ENCODE results near the gene SLC17A9.

SLC17A9 gene

DNA sequence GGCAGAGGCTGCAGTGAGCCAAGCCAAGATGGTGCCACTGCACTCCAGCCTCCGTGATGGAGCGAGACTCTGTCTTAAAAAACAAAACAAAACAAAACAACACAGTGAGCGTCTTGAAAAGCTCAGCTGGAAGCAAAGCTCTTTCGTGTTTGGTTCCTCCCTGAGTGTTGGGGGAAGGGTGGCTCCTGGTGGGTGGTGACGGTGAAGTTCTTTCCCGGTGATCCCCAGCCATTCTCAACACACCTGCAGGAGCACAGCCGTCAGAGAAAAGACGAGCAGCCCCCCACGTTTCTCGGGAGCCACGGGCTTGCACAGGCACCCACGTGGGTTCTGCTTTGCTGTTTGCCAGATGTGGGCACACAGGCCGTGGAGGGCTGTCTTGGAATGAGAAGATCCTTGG is 51.0 kb downstream of the SLC17A9 start:
- DNase-seq (ENCODE audit: low read depth): no peak

DNA sequence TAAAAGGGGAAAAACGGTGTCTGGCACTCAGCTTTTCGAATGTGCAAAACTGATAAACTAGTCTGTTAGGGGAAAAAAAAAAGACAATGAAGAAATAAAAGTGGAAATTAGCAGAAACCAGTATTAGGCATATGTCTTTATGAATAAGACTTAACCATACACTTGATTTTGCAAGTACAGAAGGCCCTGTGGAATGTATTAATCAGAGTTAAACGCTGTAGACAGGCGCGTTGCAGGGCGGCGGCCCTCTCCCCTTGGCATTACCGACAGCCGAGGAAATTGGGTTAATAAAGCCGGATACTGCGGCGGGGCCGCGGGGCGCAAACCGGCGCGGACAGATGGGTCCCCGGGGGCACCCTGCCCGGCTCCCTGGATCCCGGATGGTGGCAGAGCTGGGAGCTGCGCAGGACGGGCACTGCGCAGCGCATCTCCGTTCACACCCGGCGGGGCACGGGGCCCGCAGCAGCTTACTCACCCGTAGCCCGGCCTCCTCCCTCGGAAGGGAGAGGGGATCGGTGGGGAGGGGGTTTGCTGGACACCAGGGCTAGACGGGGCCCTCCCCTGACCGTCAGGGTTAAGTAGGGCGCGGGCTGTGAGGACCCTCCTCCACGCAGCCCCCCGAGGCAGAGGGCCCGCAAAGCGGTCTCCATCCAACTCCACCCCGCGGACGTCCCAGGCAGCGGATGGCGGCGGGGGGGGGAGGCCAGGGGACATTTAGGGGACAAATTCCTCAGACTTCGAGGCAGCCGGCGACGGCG is 52.3 kb downstream of the SLC17A9 start:
- peak; percentile 8 for DNase-seq (ENCODE audit: low read depth)

DNA sequence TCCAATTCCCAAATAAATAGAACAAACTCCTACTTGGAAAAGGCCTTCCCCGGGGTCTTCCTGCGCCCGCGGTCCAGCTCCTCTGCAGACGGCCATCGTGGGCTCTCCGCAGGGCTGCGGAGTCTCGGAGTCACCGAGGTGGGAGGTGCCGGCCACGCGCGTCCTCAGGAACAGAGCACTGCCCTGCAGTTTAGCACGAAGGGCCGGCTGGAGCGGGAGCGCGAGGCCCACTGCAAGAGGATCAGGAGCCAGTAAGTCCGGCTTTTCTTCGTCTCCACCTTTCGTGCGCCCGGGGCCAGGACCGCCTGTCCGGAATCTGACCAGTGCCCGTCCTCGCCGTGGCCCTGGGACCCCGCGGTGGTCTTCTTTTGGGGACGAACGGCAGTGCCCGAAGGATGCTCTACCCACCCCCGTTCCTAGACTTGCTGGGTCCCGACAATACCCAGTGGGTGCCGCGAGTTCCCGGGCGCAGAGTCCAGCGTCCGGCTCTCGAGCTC is 52.9 kb downstream of the SLC17A9 start:
- no peak for DNase-seq (ENCODE audit: low read depth)

DNA sequence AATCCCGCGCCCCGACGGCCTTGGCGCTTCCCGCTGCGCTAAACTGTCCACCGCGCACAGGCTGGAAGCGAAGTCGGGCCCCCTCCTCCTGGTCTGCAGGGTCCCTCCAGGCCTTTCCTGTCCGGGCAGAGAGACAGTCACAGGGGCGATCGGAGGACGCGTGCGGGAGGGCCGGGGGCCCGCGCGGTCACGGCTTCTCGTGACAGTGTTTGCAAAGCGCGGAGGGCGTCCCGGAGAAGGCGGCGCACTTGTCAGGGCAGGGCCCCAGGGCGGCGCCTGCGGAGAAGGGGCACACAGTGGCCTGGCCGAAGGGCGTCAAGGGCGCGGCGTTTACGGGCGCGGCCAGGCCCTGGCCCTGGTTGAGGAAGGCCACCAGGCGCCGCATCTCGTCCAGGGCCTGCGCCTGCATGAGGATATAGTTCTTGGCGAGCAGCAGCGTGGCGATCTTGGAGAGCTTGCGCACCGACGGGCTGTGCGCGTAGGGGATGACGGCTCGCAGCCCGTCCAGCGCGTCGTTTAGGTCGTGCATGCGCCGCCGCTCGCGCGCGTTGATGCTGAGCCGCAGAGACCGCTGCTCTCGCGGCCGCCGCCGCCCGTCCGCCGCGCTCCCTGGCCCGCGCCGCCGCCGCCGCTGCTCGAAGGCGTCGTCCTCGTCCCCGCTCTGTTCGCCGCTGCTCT is 53.5 kb downstream of the SLC17A9 start:
- peak; percentile 24 for DNase-seq (ENCODE audit: low read depth)

DNA sequence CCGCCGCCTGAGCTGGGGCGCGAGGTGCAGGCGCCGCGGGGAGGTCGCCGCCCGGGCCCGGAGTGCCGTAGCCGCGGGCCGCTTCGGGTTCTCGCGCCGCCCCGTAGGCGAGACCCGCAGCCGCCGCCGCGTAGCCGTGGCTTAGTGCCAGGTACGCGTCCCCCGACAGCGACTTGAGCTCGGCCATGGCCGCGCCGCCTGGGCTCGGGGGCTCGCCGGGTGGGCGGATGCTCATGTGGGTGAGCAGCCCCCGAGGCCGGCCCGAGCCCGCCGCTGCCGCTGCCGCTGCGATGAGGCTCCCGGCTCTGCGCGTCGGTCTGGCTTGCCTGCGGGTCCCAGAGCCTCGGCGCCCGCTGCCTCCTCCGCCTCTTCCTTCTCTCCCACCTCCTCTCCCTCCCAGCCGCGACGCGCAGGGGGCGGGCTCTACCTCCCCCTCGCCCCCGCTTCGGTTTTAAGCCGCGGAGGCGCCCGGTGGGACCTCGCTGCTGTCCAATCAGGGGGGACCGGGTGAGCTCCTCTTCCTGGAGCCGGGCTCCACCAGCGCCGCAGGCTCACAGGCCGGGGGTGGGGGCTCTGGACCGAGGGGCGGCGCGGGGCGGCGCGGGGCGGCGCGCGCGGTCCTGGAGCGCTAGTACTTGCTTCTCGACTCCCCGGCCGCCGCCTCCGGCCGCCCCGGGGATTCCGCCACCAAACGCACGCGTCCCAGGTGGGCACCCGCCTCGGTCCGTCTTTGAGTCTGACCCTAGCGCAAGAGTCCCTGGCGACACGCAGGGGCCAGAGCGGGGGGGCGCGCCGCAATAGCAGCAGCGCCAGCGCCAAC is 54.2 kb downstream of the SLC17A9 start, which contains the start of gene BHLHE23:
Gene BHLHE23 (minus strand): TSS at position 425 of the 820 bp plus-strand sequence. CDS start 190 bp downstream, at position 235.
- DNase-seq (ENCODE audit: low read depth): no peak

DNA sequence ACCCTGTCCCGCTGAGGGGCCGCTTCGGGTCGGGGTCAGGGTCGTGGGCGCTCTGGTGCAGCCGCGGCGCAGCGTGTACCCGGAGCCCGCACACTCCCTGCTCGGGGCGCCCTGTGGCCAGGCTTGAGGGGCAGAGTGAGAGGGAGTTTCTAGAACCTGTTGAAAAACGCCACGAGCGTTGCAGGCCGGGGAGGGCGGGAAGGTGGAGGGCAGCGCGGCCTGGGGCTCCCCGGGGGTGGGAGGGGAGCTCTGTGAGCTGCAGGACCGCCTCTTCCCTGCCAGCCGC is 54.8 kb downstream of the SLC17A9 start:
- DNase-seq (ENCODE audit: low read depth): no peak

DNA sequence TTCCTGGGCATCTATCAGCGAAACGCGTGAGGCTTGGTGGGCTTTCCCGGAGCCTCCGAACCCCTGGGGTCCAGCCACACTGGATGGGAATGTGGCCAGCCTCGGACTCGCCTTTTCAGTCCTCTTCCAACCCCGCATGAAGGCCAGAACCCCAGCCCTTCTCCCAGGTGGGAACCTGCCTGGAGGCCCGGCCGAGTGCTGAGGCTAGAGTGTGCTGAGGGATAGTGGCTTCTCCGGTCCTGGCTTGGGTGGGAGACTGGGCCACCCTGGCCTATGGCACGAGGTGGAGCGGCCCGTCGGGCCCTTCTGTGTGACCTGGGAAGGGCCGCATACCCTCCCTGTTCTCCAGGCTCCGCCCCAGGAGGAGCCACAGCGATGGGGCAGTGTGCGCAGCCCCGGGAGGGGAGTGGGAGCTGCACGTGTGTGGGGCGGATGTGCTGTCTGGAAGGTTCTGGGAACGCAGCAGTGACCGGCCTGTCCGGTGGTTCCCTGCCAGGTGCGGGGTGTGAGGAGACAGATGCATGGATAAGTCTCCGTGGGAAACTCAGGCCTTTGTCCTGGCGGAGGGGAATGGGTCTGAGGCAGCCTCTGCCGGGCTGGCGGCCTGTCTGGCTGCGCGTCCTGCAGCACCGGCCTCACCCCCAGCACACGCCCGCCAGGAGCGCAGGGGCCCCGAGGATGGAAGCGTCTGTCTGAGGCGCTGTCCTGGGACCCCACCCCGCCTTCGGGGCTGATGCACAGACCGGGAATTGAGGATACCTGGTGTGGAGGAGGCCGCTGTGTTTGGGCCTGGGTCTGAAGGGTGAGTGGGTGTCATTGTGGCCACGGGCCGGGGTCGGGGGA is 55.4 kb downstream of the SLC17A9 start:
- no peak for DNase-seq (ENCODE audit: low read depth)

DNA sequence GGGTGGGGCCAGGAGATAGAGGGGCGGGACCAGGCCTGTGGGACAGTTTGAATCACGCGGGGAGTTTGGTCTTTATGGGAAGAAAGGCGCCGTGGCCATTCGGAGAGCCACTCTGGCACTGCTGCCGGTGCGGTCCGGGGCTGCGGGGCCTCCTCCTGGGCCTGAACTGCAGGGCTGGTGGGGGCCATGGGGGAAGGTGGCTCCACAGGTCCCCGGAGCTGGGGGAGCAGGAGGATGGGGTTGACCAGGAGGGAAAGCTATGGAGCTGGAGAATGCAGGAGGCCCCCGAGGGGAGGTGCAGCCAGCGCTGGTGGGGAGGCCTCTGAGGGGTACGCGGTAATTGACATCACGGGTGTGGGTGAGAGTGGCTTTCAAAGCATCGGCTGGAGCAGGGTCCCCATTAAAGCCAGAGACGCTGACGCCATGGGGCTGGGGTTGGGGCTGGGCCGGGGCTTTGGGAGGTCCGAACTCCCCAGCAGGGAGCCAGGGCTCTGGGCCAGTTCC is 56.1 kb downstream of the SLC17A9 start:
- no peak for DNase-seq (ENCODE audit: low read depth)

DNA sequence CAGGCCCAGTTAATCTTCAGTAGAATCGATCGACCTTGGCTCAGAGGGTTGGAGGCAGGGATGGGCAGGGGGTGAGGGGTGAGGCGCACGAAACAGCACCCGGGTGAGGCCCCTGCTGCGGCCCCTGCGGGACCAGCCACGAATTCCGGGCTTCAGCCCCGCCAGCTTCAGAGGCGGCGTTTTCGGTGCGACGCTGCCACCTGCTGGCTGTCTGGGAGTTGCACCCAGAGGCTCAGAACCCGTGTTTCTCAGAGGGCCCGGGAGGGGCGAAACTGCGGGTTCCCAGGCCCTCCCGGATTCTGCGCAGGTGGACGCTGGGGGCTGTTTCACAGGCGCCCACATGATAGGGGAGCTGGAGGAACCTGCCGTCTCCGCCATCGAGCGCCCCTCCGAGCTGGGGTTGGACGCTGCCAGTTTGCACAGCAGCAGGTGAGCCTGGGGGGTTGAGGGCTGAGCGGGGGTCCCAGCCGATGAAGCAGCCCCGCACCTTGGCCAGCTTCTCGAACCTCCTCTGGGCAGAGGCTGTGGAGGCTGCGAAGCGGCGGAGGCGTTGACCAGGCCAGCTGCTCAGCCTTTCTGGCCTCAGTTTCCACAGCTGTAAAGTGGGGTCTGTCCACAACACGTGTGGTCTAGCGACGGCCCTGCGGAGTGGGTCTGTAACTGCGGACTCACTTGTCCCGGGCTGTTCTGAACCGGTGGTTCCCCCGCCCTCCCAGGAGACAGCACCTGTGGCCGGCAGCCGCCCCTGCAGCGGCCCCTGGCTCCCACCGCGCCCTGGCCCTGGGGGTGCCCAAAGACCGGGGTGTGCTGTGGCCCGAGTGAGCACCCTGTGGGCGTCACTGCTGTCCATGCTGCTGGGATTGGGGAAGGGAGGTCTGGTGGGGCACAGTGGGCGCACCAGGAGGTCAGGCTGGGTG is 56.8 kb downstream of the SLC17A9 start:
- peak; percentile 35 for DNase-seq (ENCODE audit: low read depth)

DNA sequence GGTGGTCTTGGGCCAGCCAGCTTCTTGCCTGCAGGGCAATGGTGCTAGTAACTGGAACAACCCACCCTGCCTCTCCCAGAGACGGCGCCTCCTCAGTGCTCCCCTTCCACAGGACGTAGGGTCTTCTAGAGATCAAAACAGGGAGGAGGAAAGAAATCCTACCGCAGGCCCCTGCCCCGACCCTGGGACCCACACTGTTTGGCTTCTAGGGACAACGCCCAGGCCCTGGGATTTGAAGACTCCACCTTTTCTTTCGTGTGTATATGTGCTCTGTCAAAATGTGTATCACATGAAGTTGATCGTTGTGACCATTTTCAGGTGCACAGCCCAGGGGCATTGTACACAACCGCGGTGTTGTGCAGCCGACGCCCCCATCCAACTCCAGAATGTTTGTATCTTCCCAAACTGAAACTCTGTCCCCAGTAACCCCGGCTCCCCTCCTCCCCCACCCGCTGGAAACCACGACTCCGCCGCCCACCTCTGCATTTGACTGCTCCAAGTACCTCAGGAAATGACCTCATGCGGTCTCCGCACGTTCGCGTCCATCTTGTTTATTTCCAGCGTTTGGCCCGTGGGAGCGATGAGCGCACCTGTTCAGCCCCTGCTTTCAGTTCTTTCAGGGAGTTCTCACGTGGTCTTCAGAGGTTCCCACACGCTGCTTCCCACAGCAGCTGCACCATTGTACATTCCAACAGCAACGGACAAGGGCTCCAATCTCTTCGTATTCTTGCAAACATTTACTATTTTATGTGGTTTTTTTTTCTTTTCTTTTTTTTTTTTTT is 57.7 kb downstream of the SLC17A9 start:
- DNase-seq (ENCODE audit: low read depth): peak; percentile 29

DNA sequence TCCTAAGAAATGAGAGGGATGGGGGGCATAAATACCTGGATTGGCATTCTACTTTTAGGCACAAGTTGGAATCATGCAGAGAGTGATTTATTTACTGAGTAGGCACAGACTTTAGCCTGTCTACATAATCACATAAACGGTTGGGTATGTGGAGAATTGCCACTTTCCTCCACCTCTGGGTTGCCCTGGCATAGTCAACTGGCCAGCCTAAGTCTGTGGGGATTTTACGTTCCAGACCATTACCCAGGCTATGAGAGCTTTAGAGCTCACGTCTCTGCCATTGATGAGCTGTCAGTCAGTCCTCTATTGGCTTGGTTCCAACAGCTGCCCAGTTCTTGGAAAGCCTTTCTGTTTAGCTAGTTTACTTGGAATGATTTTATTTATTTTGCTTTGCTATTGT is 59.3 kb downstream of the SLC17A9 start:
- peak; percentile 35 for DNase-seq (ENCODE audit: low read depth)

DNA sequence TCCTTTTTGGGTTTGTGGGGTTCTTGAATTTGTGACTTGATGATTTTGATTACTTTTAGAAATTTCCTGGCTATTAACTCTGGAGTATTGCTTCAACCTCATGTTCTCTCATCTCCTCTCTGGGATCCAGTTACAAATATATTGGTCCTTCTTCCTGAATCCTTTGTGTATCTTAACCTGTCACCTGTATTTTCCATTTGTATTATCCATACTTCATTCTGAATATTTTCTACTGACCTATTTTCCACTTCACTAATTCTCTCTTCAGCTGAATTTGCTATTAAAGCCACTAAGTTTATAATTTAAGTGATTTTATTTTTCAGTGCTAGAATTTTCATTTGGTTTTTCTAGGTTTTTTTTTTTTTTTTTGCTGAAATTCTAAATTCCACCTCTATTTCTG is 60.7 kb downstream of the SLC17A9 start:
- no peak for DNase-seq (ENCODE audit: low read depth)

DNA sequence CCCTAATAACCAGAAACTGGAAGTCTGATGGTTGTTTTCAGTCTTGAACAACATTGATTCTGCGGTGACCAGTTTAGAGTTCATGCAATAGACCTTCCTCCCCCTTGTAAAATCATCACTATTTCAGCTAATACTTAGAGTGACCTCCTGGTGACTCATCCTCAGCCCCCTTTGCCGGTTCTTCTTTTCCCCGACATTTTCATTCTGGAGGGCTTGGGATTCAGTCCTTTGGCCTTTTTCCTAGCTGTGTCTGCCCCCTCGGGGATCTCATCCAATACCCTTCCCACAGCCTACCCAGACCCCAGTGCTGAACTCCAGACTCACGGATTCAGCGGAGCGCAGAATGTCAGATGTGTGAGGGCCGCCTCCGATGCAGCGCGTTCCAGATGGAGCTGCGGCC is 61.8 kb downstream of the SLC17A9 start:
- DNase-seq (ENCODE audit: low read depth): no peak

DNA sequence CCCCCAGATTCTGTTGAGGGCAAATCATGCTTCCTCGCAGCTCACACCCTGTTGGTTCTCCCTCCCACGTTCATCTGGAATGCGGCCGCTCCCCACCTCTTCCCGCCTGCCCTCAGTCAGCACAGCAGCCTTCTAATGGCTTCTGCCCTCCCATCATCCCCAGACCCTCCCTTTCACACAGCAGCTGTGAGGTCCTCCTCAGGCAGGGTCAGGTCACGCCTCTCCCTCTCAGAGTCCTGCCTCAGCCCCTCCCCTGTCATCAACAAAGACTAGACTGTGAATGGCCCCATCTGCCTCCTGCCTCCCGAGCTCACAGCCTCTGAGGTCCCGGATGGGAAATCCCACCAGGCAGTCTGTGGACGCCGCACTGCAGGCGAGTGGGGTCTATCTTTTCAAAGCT is 62.2 kb downstream of the SLC17A9 start:
- DNase-seq (ENCODE audit: low read depth): no peak

DNA sequence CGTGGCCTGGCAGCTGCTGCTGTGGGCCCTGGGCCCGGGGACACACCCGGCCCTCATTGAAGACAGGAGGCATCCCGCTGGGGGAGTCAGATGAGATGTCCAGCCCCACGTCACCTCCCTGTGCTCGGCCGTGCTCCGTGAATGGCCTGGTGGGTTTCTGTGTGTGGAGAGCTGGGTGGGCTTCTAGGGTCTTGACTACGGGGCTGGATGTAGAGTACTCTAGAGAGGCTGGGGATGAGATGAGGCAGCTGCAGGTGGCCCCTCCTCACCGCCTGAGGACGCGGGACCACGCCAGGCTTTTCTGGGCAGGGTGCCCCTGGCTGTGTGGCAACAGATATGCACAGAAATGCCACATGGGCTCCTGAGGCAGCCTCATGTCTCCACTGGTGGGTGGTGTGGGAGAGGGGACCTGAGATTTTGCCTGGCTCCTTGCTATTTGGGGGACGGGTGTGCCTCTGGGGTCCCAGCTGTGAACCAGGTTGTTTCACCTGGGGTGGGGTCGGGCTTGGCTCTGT is 62.7 kb downstream of the SLC17A9 start:
- no peak for DNase-seq (ENCODE audit: low read depth)

DNA sequence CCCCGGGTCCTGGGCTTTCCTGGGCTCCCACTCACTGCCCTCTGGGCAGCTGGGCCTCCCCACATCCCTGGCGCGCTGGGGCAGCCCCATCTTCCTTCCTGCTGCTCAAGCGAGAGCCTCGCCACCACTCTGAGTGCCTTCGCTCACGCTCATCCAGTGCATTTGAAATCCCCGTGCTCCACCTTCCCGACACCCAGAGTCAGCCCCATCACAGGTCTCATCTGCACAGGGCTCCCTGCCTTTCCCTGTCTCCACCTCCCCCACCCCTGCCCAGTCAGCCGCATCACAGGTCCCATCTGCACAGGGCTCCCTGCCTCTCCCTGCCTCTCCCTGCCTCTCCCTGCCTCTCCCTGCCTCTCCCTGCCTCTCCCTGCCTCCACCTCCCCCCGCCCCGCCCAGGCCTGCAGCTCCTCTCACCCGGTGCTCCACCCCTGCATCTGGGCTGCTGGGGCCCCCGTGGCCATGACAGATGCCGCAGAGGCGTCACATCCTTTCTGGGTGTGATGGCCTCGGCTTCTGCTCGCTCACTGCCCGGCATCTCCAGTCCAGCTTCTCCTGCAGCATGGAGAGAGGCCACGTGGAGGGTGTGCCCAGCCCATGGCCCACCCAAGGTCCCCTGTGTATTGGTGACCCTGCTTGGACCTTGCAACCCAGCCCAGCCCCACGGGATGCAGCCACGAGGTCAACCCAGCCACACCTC is 63.3 kb downstream of the SLC17A9 start:
- DNase-seq (ENCODE audit: low read depth): no peak

DNA sequence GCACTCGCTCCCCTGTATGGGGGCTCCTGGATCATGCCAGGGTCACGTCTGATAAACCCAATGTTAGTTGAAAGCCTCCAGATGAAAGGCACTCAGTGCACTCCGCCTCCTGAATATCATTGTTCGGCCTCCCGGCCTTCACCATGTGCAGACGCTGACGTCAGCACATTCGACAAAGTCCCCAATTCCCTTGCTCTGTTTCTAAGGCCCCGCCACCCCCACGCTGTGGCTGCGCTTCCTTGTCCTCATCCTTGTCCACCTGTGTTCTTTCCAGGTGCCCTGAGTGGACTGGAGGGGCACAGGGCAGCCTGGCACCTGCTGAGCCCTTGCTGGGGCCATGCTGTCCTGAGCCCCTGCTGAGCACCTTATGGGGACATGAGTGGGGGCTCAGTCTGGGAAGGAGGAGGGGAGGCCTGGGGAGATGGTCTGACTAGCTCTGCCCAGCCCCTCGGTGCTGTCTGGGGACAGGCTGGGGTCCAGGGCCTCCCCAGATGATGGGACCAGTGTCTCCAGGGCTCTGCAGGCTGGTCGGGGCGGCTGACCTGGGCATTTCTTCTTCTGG is 64.1 kb downstream of the SLC17A9 start:
- no peak for DNase-seq (ENCODE audit: low read depth)

DNA sequence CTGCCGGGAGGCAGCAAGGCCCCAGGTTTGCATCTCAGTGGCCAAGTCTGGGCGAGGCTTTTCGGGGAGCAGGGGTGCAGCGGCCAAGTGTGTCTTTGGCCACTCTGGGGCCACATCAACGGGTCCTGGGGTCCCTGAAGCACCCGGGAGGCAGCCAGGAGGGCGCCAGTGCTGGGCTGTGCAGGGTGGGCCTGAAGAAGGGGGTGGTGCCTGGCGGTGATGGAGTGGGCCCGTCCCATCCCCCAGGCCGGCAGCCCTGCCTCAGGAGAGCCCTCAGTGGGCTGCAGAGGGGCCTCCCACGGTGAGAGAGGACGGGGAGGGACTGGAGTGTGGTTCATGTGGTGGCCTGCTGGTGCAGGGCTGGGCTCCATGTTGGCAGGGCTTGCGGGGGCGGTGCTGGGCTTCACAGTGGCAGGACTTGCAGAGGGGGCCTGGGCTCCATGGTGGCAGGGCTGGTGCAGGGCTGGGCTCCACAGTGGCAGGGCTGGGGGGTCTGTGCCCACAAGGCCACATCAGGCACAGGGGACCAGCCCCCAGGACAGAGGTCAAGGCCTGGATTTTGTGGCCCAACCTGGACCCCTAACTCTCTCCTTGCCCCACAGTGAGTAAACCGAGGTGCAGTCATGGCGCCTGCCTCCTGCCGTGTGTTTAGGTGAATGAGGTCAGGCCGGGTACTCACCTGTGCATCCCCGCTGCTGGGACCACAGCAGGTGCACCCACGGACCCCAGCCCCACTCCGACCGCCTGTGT is 64.7 kb downstream of the SLC17A9 start:
- DNase-seq (ENCODE audit: low read depth): no peak
